HG03558 (cell line): ENCODE measurements around the gene MYORG.
"Not testable (repeated sequence)": the region's sequence is repeated elsewhere in the genome, so short reads cannot be mapped to it uniquely, and the experiment has no call there.

Source experiments
- ATAC-seq: cut with Tn5 transposase; IDR thresholded peaks from one replicate; pipeline ENCODE4 v1.9.1; 2021; ENCODE audit warnings: moderate number of reproducible peaks; ENCODE audit not compliant: unreplicated experiment; ENCODE audit errors: extremely low read depth

The MYORG gene

GRCh38 chr9:34370970-34371880, 5.5 kb downstream of the MYORG start:
- no peak for ATAC-seq

- no peak for ATAC-seq
These were observed 6.2 kb downstream of the MYORG start for GRCh38 chr9:34370335-34370969.

GRCh38 chr9:34369636-34370035, 7.1 kb downstream of the MYORG start:
- no peak for ATAC-seq

GRCh38 chr9:34368796-34369195, 7.9 kb downstream of the MYORG start:
- ATAC-seq: not testable (repeated sequence)

- not testable (repeated sequence) for ATAC-seq
These were observed 8.8 kb downstream of the MYORG start for GRCh38 chr9:34367751-34368410.

GRCh38 chr9:34366365-34366764, 10.3 kb downstream of the MYORG start:
- ATAC-seq: no peak

- ATAC-seq: no peak
These were observed 11.4 kb downstream of the MYORG start for GRCh38 chr9:34365282-34365681.

GRCh38 chr9:34363619-34364351, 12.9 kb downstream of the MYORG start:
- no peak for ATAC-seq

GRCh38 chr9:34362614-34363214, 14.0 kb downstream of the MYORG start:
- ATAC-seq: no peak

GRCh38 chr9:34352957-34353356, 23.7 kb downstream of the MYORG start:
- ATAC-seq: not testable (repeated sequence)

GRCh38 chr9:34352122-34352652, 24.5 kb downstream of the MYORG start:
- ATAC-seq: not testable (repeated sequence)

- no peak for ATAC-seq
These were observed 27.4 kb downstream of the MYORG start for GRCh38 chr9:34349324-34349723.

- no peak for ATAC-seq
These were observed 28.9 kb downstream of the MYORG start for GRCh38 chr9:34347800-34348158.

- ATAC-seq: no peak
These were observed 29.6 kb downstream of the MYORG start for GRCh38 chr9:34346873-34347799.

- no peak for ATAC-seq
These were observed 33.1 kb downstream of the MYORG start for GRCh38 chr9:34343605-34344004.

GRCh38 chr9:34343090-34343489, 33.6 kb downstream of the MYORG start:
- ATAC-seq: no peak

GRCh38 chr9:34341659-34342295, 34.9 kb downstream of the MYORG start:
- no peak for ATAC-seq

- ATAC-seq: no peak
These were observed 37.9 kb downstream of the MYORG start for GRCh38 chr9:34338665-34339385.
